ENCODE data around the gene CLCNKB.

DNA sequence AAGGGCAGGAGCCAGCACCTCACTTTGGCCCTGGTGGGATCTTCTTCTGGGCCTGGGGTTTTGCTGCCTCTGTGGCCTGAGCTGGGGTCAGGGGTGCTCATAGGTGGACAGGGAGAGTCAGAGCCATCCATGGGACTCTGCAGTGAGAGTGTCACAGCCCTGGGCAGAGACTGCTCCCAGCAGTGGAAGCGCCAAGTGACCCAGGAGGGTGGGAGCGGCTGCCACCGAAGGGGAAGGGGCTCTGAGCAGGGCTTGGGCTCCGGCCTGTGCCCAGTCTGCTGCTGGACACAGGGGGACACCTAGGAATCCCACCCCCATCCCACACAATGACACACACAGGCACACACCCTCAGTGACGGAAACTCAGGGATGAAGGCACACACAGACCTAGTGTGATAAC lies 368 bp downstream of the CLCNKB start:
- TF ChIP-seq EZH2 (IDR thresholded peaks at IDR 0.05; ENCODE audit: insufficient read depth, low read length) (no peak), CTCF (IDR thresholded peaks at IDR 0.05; ENCODE audit: insufficient read depth, low read depth, low read length) (no peak)
